Pancreas (tissue), 10 donors: ENCODE data around the gene OSTF1. TPM values are rescaled to one million over a fixed set of nuclear protein-coding genes. Genes with fewer than 3 reads are reported as not detected.

Experiments
- ATAC-seq, 4 donors: fragments of 200-7000 bp; cut with Tn5 transposase; one replicate each; pipeline versions ENCODE4 v1.8.0 to v1.9.1; 2020; ENCODE audit warnings: mild to moderate bottlenecking in 4 of 4, moderate library complexity in 4 of 4
- DNase-seq, 6 donors: peaks; one replicate each; pipeline ENCODE4 v3.0.0-alpha.2; 2020
- FAIRE-seq: peaks from 2 replicates; lab custom pipeline; 2012; peaks lifted over from hg19 to GRCh38; lab: Jason Lieb, UNC
- H3K27ac ChIP-seq, 4 donors: fragments of 200-600 bp; sonication (generic); 1 replicate in 3 of 4; 2 replicates in 1 of 4; pipeline versions ENCODE4 v1.5.0 to v1.8.0; 2020
- H3K27me3 ChIP-seq, 4 donors: fragments of 200-600 bp; one replicate each; pipeline ENCODE4 v1.8.0; 2021
- H3K36me3 ChIP-seq, 3 donors: fragments of 200-600 bp; sonication (generic) in 1 of 3; one replicate each; pipeline versions ENCODE4 v1.5.0 to v1.8.0; 2020 to 2021
- H3K4me1 ChIP-seq, 3 donors: fragments of 200-600 bp; one replicate each; pipeline ENCODE4 v1.8.0; 2021
- H3K4me3 ChIP-seq, 4 donors: fragments of 200-600 bp; sonication (generic) in 2 of 4; one replicate each; pipeline versions ENCODE4 v1.5.0 to v1.8.0; 2020 to 2021
- H3K9me3 ChIP-seq, 4 donors: fragments of 200-600 bp; one replicate each; pipeline ENCODE4 v1.8.0; 2021
- WGBS, 2 donors: extraction: QIAGEN DNeasy Blood & Tissue Kit; methylation state at CpG; one replicate each; pipeline ENCODE4 v1.1.7; 2013; 5-methylcytosine and 5-hydroxymethylcytosine counted together
- intact Hi-C, 3 donors: fragments of 100-400 bp; cut with DNase I; formaldehyde crosslinking; loops; one replicate each; pipeline versions ENCODE4 v1.11.1 to v1.14.2; 2022
- polyA plus RNA-seq, 2 donors: library from polyadenylated mRNA; stranded (reverse); fragments of 200-250 nt; gene quantifications; one replicate each; pipeline ENCODE4 v1.2.3, GENCODE V29; 2013
- total RNA-seq, 6 donors: library from RNA; stranded (reverse); fragmentation: NEBNext Ultra II Directional in 4 of 6; extraction: Animal tissue kit (Norgen Biotek cat#: 25700) in 4 of 6; gene quantifications; one replicate each; pipeline versions ENCODE4 v1.2.1 to v1.2.4, GENCODE V29; 2021 to 2023
- TF ChIP-seq, protein P1 (sequence below), 4 donors: fragments of 200-600 bp; sonication (generic) in 3 of 4; IDR thresholded peaks; one replicate each; pipeline versions ENCODE4 v1.5.0 to v1.8.0; 2021; ENCODE audit warnings: antibody characterized with exemption in 4 of 4
- donor health status: healthy with polysubstance abuse.
- donor health status: DM: no; HTN: no; CAD: no; lungs with moderate emphysema.
- donor health status: DM: no; HTN: no; CAD: no.
- donor health status: control.
- donor health status: control.
- donor health status: Bipolar disorder and iron deficiency.
- donor health status: DM: yes; HTN: yes; CAD: no.
- donor health status: DM: no; HTN: no; CAD: no.
- donor health status: DM: no; HTN: no; CAD: no.
- donor health status: DM: yes; HTN: yes; CAD: no.

Gene OSTF1
- total and polyA plus RNA-seq, 8 donors, result 10.0 to 29.0 (median 12.5) TPM

DNA sequence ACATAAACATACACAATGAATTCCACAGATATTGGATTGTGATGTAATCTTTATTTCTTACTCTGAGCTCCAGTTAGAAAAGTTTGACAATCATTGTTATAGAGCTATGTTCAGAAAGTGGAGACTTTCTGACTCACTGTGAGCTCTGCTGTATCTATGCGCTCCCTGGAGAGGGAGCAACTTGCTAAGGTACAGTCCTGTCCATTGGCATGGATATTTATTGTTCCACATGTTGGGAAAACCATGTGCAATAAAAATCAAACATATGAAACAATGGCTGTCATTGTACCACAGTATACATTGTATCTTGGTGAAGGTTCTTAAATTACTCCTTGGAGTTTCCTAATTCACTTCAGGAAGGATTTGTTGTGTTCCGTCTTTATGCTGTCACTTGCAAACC lies 27.1 kb upstream of the OSTF1 start:
- peaks cover 0 to 14% (median 0%) of the 10 kb centered on the region in 3 donors for H3K36me3 ChIP-seq
- no peaks in the 10 kb centered on the region for H3K27me3 ChIP-seq
- TF ChIP-seq, protein P1, sequence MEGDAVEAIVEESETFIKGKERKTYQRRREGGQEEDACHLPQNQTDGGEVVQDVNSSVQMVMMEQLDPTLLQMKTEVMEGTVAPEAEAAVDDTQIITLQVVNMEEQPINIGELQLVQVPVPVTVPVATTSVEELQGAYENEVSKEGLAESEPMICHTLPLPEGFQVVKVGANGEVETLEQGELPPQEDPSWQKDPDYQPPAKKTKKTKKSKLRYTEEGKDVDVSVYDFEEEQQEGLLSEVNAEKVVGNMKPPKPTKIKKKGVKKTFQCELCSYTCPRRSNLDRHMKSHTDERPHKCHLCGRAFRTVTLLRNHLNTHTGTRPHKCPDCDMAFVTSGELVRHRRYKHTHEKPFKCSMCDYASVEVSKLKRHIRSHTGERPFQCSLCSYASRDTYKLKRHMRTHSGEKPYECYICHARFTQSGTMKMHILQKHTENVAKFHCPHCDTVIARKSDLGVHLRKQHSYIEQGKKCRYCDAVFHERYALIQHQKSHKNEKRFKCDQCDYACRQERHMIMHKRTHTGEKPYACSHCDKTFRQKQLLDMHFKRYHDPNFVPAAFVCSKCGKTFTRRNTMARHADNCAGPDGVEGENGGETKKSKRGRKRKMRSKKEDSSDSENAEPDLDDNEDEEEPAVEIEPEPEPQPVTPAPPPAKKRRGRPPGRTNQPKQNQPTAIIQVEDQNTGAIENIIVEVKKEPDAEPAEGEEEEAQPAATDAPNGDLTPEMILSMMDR (IDR thresholded peaks at IDR 0.05), result no peak
- H3K27ac ChIP-seq, result no peak overlapping the region
- intact Hi-C loops, result no loop called here
- H3K9me3 ChIP-seq, result no peaks in the 10 kb centered on the region
- no peaks in the 10 kb centered on the region for H3K4me1 ChIP-seq
- ATAC-seq, result no peak
- no peak for DNase-seq
- WGBS, 2 donors, result 97 to 98% methylated on average over 2 of the region's 2 CpGs
- no peak overlapping the region for H3K4me3 ChIP-seq
- no peak for FAIRE-seq

DNA sequence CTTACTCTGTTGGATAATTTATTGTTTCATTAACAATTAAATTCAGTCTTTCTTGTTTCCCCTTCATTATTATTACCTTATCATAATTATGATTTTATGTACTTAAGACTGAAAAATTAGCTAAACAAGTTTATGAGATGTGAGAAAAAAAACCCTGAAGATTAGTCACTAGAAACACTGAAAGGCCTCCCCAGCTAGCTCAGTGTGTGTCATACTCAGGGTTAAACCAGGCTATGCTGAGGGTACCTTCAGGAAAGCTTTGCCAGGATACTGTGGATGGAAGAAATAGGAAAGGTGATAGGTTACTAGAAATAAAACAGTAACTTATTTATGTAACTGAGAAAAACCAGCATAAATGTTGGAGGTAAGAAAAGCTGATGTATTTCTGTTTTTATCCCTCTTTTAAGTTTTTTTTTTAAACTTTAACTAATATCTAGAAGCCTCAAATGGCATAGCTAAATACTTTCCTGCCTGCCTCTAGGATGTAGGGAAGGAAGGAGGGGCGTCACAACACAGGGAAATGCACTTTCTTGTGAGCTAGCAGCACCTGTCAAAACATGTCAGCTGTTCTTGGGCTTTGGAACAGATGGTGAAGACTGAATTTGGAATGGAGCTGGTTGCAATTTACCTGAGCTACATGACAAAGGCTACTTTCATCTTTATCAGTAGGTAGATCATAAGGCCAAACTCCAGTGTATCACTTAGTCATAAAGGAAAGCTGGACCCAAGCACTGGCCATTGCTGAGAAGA lies 24.6 kb upstream of the OSTF1 start:
- DNase-seq, result no peak
- no peak for ATAC-seq
- intact Hi-C loops, result no loop called here
- no peaks in the 10 kb centered on the region for H3K4me1 ChIP-seq
- H3K36me3 ChIP-seq, result peaks cover 0 to 14% (median 0%) of the 10 kb centered on the region in 3 donors
- no peak for FAIRE-seq
- H3K27ac ChIP-seq, result no peak overlapping the region
- no peaks in the 10 kb centered on the region for H3K9me3 ChIP-seq
- no peak overlapping the region for H3K4me3 ChIP-seq
- no peaks in the 10 kb centered on the region for H3K27me3 ChIP-seq
- TF ChIP-seq, protein P1 (IDR thresholded peaks at IDR 0.05), result no peak
- 67% methylated on average over 1 of the region's 1 CpG for WGBS, 2 donors

DNA sequence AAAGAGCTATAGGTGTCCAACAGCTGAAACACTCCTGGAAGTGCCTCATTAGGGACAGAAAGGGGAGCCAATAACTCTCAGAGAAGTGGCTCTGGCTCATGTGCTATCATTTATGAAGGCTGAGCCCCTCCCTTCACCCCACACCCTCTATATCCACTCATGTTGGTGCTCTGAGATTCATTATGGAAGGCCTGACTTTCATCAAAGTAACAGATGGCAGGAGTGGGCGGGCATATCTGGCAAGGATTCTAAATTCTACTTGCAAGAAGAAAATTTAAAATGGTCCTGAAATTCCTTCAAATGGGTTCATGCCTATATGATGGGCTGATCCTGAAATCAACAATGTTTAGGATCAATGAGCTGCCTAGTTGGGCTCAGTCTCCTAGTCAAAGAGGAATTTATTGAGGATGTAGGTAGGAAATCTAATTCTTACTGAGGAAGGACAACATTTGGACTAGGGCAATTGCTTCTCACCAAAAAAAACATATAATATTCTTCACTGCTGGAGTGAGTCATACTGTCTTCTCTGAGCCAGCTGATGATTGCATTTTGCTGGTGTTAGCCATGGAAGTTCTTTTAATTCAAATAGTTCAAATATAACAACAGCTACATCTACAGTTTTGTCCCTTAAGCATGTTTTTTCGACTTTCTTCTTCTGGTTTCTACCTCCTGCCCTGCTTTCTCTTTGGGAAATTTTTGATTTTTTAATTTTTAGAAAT lies 23.8 kb upstream of the OSTF1 start:
- DNase-seq, result no peak
- H3K4me1 ChIP-seq, result no peaks in the 10 kb centered on the region
- H3K9me3 ChIP-seq, result no peaks in the 10 kb centered on the region
- no peaks in the 10 kb centered on the region for H3K27me3 ChIP-seq
- H3K36me3 ChIP-seq, result peaks cover 0 to 14% (median 0%) of the 10 kb centered on the region in 3 donors
- H3K27ac ChIP-seq, result no peak overlapping the region
- 87 to 96% methylated on average over 2 of the region's 2 CpGs for WGBS, 2 donors
- no peak for FAIRE-seq
- intact Hi-C loops, result no loop called here
- peak in 2 of 4 donors; percentile 13 to 34 for ATAC-seq
- TF ChIP-seq, protein P1 (IDR thresholded peaks at IDR 0.05), result no peak
- H3K4me3 ChIP-seq, result no peak overlapping the region

DNA sequence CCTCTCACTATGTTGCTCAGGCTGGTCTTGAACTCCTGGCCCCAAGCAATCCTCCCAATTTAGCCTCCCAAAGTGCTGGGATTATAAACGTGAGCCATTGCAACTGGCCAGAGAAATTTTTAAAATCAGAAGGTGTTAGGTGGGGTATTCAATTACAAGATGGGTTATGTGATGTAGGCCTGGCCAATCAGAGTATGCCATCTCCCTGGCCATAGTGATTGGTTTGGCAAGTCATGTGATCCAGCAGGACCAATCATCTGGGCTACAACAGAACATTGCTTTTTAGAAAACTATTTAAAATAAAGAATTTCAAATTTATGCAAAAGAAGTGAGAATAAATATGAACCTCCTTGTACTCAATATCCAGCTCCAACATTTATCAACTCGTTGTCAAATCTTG lies 22.8 kb upstream of the OSTF1 start:
- DNase-seq (no peak), FAIRE-seq (no peak), ATAC-seq (no peak)
- Histone ChIP-seq H3K36me3 (peaks cover 0 to 14% (median 0%) of the 10 kb centered on the region in 3 donors), H3K4me3 (no peak overlapping the region), H3K27me3 (no peaks in the 10 kb centered on the region), H3K4me1 (no peaks in the 10 kb centered on the region), H3K9me3 (no peaks in the 10 kb centered on the region), H3K27ac (no peak overlapping the region)
- TF ChIP-seq, protein P1 (IDR thresholded peaks at IDR 0.05), result no peak
- intact Hi-C loops, result no loop called here
- 79 to 87% methylated on average over 2 of the region's 2 CpGs for WGBS, 2 donors

DNA sequence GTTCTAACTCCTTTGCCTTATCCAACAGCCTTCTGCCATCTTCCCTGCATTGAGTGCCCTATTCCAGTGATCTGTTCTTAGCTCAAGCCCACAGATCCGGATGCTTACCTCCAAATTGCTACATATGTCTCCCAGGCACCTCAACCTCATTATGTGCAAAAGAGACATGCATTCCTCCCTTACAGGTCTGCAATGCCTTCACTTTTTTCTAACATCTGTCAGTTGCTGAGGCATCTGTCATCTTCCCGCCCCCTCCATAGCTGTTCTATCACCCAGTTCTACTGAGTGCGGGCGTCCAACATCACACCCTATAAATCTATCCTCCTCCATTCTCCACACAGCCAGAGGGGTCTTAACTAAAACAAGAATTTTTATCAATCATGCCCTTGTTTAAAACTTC lies 20.4 kb upstream of the OSTF1 start:
- TF ChIP-seq, protein P1 (IDR thresholded peaks at IDR 0.05), result no peak
- no peaks in the 10 kb centered on the region for H3K9me3 ChIP-seq
- H3K27ac ChIP-seq, result no peak overlapping the region
- H3K27me3 ChIP-seq, result no peaks in the 10 kb centered on the region
- H3K4me1 ChIP-seq, result no peaks in the 10 kb centered on the region
- no peaks in the 10 kb centered on the region for H3K36me3 ChIP-seq
- ATAC-seq (no peak), DNase-seq (no peak), FAIRE-seq (no peak)
- 85 to 94% methylated on average over 4 of the region's 4 CpGs for WGBS, 2 donors
- no peak overlapping the region for H3K4me3 ChIP-seq
- intact Hi-C loops, result no loop called here
